ACC112 (cell line): Measurements from ENCODE around the gene KHNYN.
A peak's percentile ranks its signal among the peaks of the same experiment; 100 is the strongest.

Source experiments
- H2AFZ ChIP-seq: fragments of 200-600 bp; sonication (generic); one replicate; pipeline ENCODE4 v1.6.0; 2017; ENCODE audit warnings: antibody characterized with exemption, low read length; ENCODE audit not compliant: unreplicated experiment
- H3K27ac ChIP-seq: fragments of 200-600 bp; sonication (generic); 2 replicates; pipeline ENCODE4 v1.5.1; 2014; ENCODE audit warnings: low read depth, mild to moderate bottlenecking, antibody characterized with exemption, low read length, moderate library complexity
- H3K27me3 ChIP-seq: fragments of 200-600 bp; sonication (generic); 2 replicates; pipeline ENCODE4 v1.6.1; 2014; ENCODE audit warnings: mild to moderate bottlenecking, antibody characterized with exemption, low read length, moderate library complexity, mixed read lengths; ENCODE audit not compliant: insufficient read depth
- H3K36me3 ChIP-seq: fragments of 200-600 bp; sonication (generic); 2 replicates; pipeline ENCODE4 v1.6.1; 2016; ENCODE audit warnings: mild to moderate bottlenecking, antibody characterized with exemption, low read length, moderate library complexity, mixed read lengths; ENCODE audit not compliant: insufficient read depth
- H3K4me1 ChIP-seq: fragments of 200-600 bp; sonication (generic); one replicate; pipeline ENCODE4 v1.6.1; 2016; ENCODE audit warnings: low read length, mixed read lengths; ENCODE audit not compliant: insufficient read depth, unreplicated experiment, control insufficient read depth
- H3K4me3 ChIP-seq: fragments of 200-600 bp; sonication (generic); 2 replicates; pipeline ENCODE4 v1.5.1; 2014; ENCODE audit warnings: mild to moderate bottlenecking, low read depth, low read length
- H3K79me2 ChIP-seq: fragments of 200-600 bp; sonication (generic); one replicate; pipeline ENCODE4 v1.6.0; 2016; ENCODE audit warnings: low read length; ENCODE audit not compliant: control insufficient read depth, unreplicated experiment, insufficient read depth

The KHNYN gene

GRCh38 chr14:24426912-24427536 lies 2.7 kb upstream of the KHNYN start:
- H3K27me3 ChIP-seq, result no peaks in the 10 kb centered on the region
- peaks cover 45% of the 10 kb centered on the region for H3K4me1 ChIP-seq
- peaks cover 13% of the 10 kb centered on the region for H3K79me2 ChIP-seq
- H3K36me3 ChIP-seq, result no peaks in the 10 kb centered on the region
- no peak overlapping the region for H3K27ac ChIP-seq
- no peak overlapping the region for H3K4me3 ChIP-seq
- no peak overlapping the region for H2AFZ ChIP-seq

- Histone ChIP-seq H3K4me3 (no peak overlapping the region), H3K36me3 (0 out of 2 replicates have a peak, but pooled peaks cover 4% of the 10 kb centered on the region), H2AFZ (no peak overlapping the region), H3K27ac (no peak overlapping the region), H3K79me2 (peaks cover 20% of the 10 kb centered on the region), H3K4me1 (peaks cover 52% of the 10 kb centered on the region), H3K27me3 (no peaks in the 10 kb centered on the region)
Measured at GRCh38 chr14:24427537-24428508, 1.9 kb upstream of the KHNYN start.

- peaks cover 5% of the 10 kb centered on the region; the same call in 1 of the 2 replicates for H3K36me3 ChIP-seq
- H3K27me3 ChIP-seq, result no peaks in the 10 kb centered on the region
- peak overlapping the region; percentile 100 for H3K4me3 ChIP-seq
- H3K4me1 ChIP-seq, result peaks cover 52% of the 10 kb centered on the region
- 0 out of 2 replicates have a peak overlapping the region, but pooled peaks have one; percentile 97 for H3K27ac ChIP-seq
- peak overlapping the region; percentile 86 for H2AFZ ChIP-seq
- peaks cover 20% of the 10 kb centered on the region for H3K79me2 ChIP-seq
Measured at GRCh38 chr14:24428628-24429394, 943 bp upstream of the KHNYN start.

- Histone ChIP-seq H3K27ac (peak overlapping the region; percentile 97), H3K4me3 (peak overlapping the region; percentile 100), H3K27me3 (no peaks in the 10 kb centered on the region), H2AFZ (peak overlapping the region; percentile 22), H3K79me2 (peaks cover 20% of the 10 kb centered on the region), H3K36me3 (peaks cover 5% of the 10 kb centered on the region; the same call in 1 of the 2 replicates), H3K4me1 (peaks cover 41% of the 10 kb centered on the region)
Measured at GRCh38 chr14:24430143-24430681, 458 bp downstream of the KHNYN start.

GRCh38 chr14:24430682-24431568 lies 1.2 kb downstream of the KHNYN start:
- H3K4me3 ChIP-seq, result peak overlapping the region; percentile 100
- peak overlapping the region; percentile 97 for H3K27ac ChIP-seq
- H3K36me3 ChIP-seq, result peaks cover 5% of the 10 kb centered on the region; the same call in 1 of the 2 replicates
- no peak overlapping the region for H2AFZ ChIP-seq
- H3K79me2 ChIP-seq, result peaks cover 20% of the 10 kb centered on the region
- no peaks in the 10 kb centered on the region for H3K27me3 ChIP-seq
- H3K4me1 ChIP-seq, result peaks cover 35% of the 10 kb centered on the region

- H3K79me2 ChIP-seq, result peaks cover 20% of the 10 kb centered on the region
- H3K27me3 ChIP-seq, result no peaks in the 10 kb centered on the region
- peaks cover 5% of the 10 kb centered on the region; the same call in 1 of the 2 replicates for H3K36me3 ChIP-seq
- peaks cover 30% of the 10 kb centered on the region for H3K4me1 ChIP-seq
- peak overlapping the region; percentile 100 for H3K4me3 ChIP-seq
- no peak overlapping the region for H2AFZ ChIP-seq
- peak overlapping the region; percentile 97 for H3K27ac ChIP-seq
Measured at GRCh38 chr14:24431569-24432258, 2.0 kb downstream of the KHNYN start.

GRCh38 chr14:24432259-24433131 lies 2.7 kb downstream of the KHNYN start:
- H3K4me3 ChIP-seq, result peak overlapping the region; percentile 100
- no peak overlapping the region for H3K27ac ChIP-seq

GRCh38 chr14:24434036-24434435 lies 4.3 kb downstream of the KHNYN start:
- no peak overlapping the region for H2AFZ ChIP-seq
- no peak overlapping the region for H3K27ac ChIP-seq
- H3K4me3 ChIP-seq, result no peak overlapping the region
- H3K4me1 ChIP-seq, result peaks cover 24% of the 10 kb centered on the region
- peaks cover 17% of the 10 kb centered on the region for H3K36me3 ChIP-seq
- H3K79me2 ChIP-seq, result peaks cover 20% of the 10 kb centered on the region
- no peaks in the 10 kb centered on the region for H3K27me3 ChIP-seq

More at GRCh38 chr14:24432259-24433131, 2.7 kb downstream of the KHNYN start:
- Histone ChIP-seq H3K4me1 (peaks cover 26% of the 10 kb centered on the region), H3K79me2 (peaks cover 20% of the 10 kb centered on the region), H2AFZ (no peak overlapping the region), H3K27me3 (no peaks in the 10 kb centered on the region), H3K36me3 (peaks cover 5% of the 10 kb centered on the region; the same call in 1 of the 2 replicates)
